Nucleus accumbens (tissue), 56 donors: ENCODE results near the gene ZFAND2B.

Experiments
- DNase-seq, 56 donors: peaks; one replicate each; lab custom pipeline; 2025; lab: John Stamatoyannopoulos, UW

ZFAND2B gene

DNA sequence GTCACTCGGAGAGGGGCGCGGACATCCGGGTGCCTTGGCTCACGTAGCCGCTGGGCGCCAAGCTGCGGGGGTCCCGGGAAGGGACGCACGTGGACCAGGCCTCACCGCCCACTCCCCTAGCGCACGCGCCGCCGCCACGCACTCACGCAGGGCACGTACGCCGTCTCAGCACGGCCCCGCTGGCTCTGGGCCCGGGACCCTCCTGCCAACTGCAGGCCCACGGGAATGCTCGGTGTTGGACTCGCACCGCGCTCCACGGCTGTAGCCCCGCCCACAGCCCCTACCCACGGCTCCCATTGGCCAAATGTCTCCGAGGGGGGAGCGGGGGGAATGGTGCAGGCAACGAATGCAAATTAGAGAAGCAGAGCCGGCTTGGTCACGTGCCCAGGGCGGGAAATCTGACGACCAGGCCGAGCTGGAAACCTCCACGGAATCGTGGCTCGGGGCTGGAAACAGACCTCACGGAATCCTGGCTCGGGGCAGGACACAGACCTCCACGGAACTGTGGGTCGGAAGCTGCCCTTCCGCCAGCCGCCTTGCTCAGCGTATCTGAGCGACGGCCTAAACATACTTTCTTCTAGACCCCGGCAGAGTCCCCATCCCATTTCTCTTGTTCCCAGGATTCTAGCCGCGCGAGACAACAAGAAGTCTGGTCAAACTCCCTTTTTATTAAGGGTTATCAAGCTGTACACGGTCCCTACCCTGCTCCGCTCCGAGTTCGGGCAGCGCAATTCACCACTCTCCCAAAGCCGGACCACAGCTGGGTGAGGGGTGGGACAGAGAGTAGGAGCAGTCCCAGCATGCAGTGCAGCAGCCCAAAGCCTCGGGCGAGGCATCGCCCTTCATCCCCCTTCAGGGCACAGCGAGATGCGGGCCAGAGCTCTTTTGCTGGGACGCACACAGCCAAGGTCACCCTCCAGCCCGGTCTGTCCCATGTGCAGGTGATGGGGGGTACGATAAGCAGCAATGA, 12.4 kb downstream of the ZFAND2B start, which contains the start of gene ABCB6:
TSS of gene ABCB6 (minus strand) at position 227 of the 970 bp plus-strand sequence. CDS start 285 bp downstream, outside the sequence.
- DNase-seq, result peak; percentile 68 to 99 (median 94)

DNA sequence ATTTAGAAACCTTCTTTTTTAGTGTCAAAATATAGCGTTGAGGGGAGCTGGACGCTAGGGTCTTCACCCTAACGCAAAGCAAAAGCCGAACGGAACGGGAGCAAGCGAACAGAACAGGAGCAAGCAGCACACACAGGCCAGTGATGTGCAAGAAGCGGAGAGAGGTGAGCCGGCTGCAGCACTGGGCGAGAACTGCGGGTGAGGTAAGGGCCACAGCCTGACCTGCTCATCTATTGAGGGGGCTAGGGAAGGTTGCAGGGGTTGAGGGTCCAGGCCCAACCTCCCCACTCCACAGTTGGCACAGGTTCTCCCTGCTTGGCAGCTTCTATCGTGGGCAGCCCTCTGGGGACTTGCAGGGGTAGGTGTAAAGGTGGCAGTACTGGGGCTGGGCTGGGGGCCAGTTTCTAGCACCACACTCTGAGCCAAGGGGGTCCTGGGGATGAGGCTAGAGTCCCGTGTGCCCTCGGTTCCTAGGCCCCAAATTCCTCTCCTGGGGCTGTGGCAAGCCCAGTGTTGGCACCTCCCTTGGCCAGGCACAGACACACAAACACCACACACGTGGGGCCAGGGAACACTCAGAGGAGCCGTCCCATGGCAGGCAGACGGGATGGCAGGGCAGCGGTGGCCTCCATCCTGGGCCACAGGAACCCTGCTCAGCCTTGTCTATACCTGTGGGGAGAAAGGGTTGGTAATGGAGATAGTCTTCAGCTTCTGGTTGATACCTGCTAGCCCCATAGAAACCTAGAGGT, 13.4 kb downstream of the ZFAND2B start:
- DNase-seq, result no peak

DNA sequence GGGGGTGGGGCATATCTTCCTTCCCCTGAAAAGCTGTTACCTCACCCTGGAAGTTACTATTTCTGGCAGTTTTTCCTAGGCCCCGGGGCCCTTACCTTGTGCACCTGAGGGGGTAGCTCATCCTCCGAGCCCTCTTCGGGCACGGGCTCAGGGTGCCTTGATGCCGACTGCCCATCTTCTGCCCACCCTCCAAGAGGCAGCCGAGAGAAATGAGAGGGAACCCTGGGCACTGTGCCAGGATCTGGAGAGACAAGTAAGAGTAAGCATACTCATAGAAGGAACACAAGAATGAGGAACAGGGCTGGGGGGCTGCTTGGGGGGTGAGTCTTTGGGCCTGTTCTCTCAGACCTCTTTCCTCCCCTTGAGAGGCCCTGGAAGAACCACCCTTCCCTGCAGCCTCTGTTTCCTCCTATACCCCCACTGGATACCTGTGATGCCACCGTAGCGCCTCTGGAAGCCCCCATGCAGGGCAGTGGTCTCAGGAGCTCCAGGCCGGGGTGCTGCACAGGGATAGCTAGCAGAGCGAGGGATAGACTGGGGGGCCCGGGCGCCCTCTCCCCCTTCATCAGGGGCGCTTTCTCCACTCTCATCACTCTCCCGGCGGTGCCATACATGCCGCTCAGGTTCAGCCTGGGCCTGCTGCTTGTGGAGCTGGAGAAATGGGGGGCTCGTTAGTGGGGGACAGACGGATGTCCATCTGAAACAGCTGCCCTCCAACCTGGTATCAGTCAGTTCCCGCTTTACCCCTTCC, 14.2 kb downstream of the ZFAND2B start:
- peak in 1 of 56 donors; percentile 16 for DNase-seq

DNA sequence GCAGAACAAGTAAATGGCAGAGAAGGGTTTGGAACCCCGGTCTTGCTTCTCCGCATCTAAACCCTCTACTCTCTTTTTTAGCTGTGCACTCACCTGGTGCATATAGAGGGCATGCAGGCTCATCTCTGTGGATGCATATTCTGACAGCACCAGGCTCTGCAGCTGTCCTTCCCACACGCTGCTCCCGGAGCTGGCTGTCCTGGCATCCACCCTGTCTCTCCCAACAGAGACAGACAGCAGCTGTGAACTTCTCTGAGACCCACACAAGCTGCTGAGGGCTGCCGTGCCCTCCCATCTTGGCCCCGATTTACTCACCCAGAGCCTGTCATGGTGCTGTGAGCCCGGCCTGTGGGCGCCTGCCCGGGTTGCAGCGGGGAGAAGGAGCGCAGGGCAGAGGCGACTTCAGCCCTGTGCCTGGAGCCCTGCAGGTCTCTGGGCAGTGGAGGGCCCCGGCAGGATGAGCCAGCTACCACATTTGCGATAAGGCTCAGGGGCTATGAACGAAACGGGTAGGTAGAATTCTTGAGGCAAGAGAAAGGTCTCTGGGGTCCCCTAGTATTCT, 15.5 kb downstream of the ZFAND2B start:
- no peak for DNase-seq

DNA sequence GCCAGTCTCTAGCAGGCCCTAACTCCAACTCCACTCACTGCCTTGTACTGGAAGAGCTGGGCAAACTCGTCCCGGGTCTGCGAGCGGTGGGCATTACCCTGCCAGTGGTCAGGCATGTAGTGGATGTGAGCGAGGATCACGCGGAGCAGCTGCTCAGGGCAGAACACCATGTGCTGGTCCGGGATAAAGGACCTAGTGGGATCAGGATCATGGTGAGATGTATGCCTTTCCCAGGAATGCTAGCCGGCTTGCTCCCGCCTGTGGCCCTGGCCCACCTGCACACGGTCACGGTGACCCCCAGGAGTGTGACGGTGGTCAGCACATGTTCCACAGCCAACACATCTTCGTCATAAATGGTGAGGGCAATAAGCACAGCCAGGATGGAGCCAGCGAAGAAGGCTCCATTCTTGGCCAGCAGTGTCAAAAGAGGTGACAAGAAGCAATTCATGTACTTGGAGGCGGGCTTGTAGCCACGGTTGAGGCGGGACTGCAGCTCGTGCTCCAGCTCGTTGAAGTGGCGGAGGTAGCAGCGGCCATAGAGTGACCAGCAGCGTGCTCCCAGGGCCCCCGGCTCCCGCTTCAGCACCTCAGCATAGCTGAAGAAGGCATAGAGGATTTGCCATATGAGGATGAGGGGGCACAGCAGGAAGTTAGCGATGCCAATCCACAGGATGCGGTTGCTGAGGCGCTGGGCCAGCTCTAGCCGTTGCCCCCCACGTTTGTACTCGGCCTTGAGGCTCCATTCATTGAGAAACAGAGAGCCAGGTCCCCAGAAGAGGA, 17.4 kb downstream of the ZFAND2B start:
- DNase-seq, result no peak

DNA sequence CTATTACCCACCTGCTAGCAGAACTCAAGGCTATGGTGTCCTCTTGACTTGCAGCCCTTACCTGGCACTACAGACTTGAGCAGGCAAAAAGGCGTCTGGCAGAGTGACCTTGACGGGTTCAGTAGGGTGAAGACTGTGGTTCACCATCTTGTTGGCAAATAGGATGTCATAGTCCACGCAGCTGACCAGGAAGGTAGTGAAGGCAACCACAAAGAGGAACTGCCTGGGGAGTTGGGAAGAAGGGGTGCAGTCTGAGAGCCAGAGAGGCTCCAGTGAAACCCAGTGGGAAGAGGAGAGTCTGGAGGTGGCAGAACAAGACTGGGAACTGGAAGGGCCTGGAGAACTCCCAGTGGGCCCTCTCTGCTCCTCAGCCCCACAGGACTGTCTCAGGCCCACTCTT, 18.8 kb downstream of the ZFAND2B start:
- no peak for DNase-seq

DNA sequence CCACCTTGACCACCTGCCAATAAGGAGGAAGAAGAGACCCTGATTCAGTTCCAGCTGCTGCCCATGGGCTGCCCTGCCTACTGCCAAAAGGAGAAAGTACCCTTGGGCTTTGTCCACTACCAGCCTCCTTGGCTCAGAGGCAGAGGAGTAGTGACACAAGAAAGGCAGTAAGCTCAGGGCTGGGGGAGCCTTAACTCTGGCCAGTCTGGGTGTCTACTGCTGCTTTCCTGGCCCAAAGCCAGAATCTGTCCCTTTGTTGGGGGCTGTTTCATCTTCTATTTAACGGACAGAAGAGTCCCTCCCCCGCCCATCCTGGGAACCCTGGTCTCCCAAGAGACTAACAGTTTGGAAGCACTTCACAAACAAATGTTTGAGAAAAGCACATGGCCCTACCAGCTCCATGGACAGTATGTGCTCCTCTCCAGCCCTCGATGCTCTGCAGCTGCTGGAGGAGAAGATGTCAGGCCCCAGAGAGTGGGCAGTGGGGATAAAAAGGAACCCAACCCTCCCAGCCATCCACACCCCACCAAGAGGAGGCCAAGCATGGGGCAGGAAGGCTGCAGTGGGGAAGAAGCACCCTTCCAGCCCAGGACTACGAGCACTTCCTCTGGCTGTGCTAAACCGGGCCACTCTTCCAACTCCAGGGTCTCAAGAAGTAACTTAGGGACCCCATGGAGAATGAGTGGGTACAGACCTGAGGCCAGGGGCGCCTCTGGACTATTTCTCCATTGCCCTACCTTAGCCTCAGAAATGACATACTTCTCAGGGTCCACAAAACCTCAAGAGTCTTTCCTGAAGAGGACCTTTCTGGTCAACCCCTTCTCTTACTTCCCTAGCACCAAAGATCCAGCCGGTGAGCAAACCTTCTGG, 21.7 kb downstream of the ZFAND2B start:
- DNase-seq, result peak in 1 of 56 donors; percentile 21

DNA sequence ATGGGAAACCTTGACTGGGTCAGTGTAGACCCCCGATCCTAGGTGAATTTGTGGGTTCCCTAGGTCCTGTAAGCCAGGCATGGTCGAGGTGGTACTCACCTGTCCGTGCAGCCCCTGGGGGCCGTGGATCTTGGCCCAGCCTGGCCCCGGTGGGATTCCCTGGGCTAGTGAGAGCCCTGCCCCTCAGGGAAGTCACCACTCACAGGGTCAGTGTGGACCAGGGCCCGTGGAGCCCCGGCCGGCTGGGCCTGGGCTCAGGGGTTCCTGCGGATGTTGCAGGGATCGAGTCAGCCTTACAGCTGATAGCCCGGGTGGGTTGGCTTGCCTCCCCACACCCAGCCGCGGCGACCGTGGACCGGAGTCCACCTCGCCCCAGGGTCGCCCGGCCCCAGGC, 22.3 kb downstream of the ZFAND2B start:
- no peak for DNase-seq

DNA sequence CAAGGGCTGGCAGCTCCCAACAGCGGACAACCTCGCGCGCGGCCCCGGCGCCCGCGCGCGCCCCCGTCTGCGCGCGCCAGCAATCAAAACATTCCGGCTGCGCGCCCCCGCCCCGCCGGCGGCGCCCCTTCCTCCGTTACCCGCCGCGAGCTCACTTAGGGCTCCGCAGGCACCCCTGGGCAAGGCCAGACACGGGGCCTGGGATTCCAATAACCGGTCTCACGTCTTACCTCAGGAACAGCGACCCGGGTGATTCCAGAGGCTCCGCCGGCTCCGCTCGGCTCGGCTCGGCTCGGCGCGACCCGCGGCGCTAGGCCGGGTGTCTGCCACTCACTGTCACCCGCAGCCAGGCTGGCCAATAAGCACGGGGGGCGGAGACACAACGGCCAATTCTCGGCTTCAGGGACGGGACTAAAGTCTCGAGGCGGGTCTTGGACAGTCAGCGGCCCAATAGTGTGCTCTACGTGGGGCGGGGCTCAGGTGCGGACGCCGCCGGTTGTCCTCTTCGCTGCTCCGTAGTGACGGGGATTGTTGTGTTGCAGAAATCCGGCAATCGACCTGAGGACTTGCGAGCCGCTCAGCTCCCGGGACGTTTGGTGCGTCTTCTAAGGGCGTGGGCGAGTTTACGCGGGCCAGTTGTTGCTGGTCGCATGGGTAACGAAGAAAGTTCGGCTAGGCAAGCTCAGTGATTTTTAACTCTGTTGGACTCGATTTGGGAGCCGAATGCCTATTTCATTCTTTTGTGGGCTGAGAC, 22.9 kb downstream of the ZFAND2B start, which contains the start of the genes ANKZF1 and ATG9A:
TSS of gene ANKZF1 (plus strand) at position 502 of the 754 bp plus-strand sequence. CDS start 452 bp downstream, outside the sequence.
TSS of gene ATG9A (minus strand) at position 332 of the 754 bp plus-strand sequence. CDS start 1,612 bp downstream, outside the sequence.
- peak; percentile 76 to 99 (median 98) for DNase-seq

DNA sequence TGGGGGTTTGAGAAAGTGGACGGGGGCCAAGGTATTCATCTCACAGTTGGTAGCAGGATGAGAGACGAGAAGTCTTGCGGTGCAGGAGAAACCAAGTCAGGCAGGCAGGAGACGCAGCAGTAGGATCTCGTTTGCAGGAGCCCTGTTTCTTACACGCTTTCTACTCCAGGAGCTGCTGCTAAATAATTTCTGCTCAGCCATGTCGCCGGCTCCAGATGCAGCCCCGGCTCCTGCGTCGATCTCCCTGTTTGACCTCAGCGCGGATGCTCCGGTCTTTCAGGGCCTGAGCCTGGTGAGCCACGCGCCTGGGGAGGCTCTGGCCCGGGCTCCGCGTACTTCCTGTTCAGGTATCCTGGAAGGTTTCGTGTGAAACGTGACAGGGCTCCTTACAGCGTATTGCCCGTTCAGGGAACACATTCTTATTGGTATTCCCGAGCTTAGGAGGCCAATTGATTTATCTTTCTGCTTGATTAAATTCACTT, 23.5 kb downstream of the ZFAND2B start:
- peak in 2 of 56 donors; percentile 49 to 60 for DNase-seq

DNA sequence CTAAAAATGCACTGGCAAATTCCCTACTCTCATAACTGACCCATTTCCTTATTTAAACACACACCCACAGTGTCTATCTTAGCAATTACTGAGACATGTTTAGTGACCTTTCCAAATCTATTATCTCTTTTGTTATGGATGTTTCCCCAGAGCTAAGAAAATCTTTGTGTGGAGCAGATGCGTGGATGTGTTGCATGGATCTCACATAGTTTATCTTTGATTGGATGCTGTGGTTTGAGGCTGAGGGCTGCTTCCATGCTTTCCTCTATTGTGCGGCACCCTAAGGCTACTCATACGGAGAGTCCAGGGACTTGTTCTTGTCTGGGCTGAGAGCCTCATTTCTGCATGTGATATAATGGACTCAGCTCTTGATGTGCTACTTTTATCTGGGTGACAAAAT, 27.7 kb downstream of the ZFAND2B start:
- DNase-seq, result no peak

DNA sequence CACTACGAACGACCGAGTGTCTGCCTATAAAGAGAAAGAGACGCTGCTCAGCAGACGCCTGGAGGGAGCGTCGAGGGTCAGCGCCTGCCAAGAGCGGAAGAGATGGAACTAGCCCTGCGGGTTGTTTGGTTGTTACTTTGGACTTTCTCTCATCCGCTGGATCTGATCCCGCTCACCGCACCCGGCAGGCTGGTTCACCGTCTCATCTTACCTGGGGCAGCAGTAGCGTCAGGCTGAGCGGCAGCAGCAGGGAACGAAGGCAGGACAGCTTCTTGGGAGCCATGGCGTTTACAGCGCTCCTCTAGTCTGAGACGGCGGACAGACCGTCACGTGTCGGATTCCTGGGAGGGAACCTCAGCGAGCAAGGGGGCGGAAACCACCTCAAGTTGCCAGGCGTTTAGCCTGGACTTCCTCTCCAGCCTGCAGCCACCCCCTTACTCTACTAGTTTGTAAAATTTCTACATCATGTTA, 36.7 kb downstream of the ZFAND2B start:
- DNase-seq, result no peak

DNA sequence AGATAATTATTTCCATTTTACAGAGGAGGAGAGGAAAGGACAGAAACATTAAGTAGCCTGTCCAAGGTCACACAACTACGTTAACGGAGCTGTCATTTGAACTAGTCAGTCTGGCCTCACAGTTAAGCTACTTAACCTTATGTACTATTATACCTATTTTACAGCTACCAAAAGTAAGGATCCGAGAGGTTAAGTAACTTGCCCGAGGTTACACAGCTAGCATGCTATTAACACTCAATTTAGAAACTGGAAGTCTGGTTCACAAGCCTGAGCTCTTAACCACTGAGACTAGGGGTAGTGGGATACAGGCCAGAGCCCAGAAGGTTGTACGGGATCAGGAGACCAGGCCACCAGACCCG, 38.2 kb downstream of the ZFAND2B start:
- no peak for DNase-seq

DNA sequence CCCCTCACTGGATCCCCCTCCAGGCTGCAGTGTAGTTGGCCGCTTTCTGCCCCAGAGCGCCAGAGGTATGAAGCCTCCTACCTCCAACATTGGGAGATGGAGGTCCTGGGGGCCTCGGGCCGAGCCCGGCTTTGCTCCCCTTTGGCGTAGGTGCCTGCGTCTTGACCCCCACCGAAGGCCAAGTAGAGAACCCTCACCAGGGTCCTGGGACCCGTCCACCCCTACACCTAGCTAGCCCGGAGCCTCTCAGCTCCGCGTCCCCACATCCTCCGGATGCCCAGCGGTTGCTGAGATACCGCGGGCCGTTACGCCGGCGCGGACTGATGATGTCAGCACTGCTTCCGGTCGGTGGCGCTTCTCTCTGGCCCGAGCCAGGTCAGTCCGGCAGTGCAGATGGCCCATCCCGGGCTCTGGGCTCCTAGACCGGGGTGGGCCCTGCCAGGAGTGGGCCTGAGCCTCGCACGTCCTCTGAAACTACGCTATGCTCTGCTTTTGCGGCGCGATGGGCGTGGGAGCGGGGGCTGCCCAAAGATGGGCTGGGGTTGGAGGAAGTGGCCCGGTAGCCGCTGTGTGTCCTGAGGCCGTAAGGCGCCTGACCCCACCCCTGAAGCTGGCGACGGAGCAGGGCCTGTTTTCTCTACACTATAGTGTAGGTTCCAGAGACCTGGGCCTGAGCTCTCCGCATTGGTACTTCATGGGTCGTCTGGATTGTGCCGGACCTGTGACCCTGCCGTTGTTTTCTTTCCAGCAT, 38.7 kb downstream of the ZFAND2B start, which contains the start of the genes GLB1L and STK16:
TSS of gene GLB1L (minus strand) at position 297 of the 751 bp plus-strand sequence. CDS start 1,871 bp downstream, outside the sequence.
TSS of gene STK16 (plus strand) at position 332 of the 751 bp plus-strand sequence. CDS start 521 bp downstream, outside the sequence.
- peak in 55 of 56 donors; percentile 26 to 94 (median 84) for DNase-seq

DNA sequence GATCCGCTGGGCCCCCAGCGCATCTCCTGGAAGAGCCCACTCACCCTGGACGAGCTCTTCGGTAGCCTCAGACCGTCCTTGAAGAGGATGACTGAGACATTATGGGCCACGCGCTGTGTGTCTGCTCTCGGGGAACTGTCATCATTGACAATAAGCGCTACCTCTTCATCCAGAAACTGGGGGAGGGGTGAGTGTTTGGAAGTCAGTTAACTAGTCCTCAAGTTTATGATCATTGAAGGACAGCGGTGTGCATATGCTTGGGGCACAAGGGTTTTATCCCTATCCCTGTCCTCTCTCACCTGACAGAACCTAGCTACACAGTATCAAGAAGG, 39.3 kb downstream of the ZFAND2B start:
- DNase-seq, result no peak

DNA sequence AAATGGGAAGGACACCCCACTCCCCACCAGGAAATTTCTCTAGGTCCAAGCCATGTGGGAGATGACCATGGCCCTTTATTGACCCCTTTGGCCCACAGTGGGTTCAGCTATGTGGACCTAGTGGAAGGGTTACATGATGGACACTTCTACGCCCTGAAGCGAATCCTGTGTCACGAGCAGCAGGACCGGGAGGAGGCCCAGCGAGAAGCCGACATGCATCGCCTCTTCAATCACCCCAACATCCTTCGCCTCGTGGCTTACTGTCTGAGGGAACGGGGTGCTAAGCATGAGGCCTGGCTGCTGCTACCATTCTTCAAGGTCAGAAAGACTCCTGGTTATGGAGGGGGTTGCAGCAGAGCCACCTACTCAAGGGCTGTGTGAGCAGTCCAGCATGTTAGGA, 40.0 kb downstream of the ZFAND2B start:
- DNase-seq, result no peak
